Measurements from ENCODE around the gene P2RX7. TPM values are rescaled to one million over a fixed set of nuclear protein-coding genes. Genes with fewer than 3 reads are reported as not detected.
"Not testable (repeated sequence)": the region's sequence is repeated elsewhere in the genome, so short reads cannot be mapped to it uniquely, and the experiment has no call there.

P2RX7 gene
- total RNA-seq, 1 experiment from 2014 or later: 0.17 TPM

DNA sequence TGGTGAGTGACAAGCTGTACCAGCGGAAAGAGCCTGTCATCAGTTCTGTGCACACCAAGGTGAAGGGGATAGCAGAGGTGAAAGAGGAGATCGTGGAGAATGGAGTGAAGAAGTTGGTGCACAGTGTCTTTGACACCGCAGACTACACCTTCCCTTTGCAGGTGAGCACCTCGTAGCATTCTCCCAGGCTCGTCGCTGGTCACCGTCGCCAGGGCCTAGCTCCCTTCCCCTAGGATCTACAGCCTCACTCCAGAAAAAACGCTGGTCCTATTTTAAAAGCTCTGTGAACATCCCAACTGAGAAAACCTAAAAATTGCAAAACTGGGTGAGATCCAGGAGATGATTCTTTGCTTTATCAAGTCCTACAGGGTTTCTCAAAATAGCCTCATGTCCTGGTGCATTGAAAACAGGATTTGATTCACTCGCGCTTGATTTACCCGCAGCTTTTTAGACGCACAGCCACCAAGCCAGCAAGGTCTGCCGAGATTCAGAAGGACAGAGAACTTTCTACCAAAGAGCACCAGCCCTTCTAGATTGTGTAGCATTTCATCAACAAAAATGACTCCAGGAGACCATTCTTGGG lies 22.2 kb downstream of the P2RX7 start:
- CTCF ChIA-PET: interaction anchor here (0.6 to 0.7 kb wide), 2 partner anchors 45 to 150 kb away, joined by 3 to 10 read pairs; no protein-coding TSS in a partner anchor
- POLR2A ChIA-PET (ENCODE audit: low non-redundant PET): no interaction called here
- H3K9me3 ChIP-seq (ENCODE audit: low read depth, low read length, poor library complexity, severe bottlenecking): no peaks in the 10 kb centered on the region
- H3K4me1 ChIP-seq (ENCODE audit: insufficient read depth, low read length, poor library complexity, severe bottlenecking): no peaks in the 10 kb centered on the region
- no peak for TF ChIP-seq EZH2 (IDR thresholded peaks at IDR 0.05; ENCODE audit: borderline replicate concordance, low read depth, low read length, poor library complexity, severe bottlenecking)
- TF ChIP-seq, protein P1, sequence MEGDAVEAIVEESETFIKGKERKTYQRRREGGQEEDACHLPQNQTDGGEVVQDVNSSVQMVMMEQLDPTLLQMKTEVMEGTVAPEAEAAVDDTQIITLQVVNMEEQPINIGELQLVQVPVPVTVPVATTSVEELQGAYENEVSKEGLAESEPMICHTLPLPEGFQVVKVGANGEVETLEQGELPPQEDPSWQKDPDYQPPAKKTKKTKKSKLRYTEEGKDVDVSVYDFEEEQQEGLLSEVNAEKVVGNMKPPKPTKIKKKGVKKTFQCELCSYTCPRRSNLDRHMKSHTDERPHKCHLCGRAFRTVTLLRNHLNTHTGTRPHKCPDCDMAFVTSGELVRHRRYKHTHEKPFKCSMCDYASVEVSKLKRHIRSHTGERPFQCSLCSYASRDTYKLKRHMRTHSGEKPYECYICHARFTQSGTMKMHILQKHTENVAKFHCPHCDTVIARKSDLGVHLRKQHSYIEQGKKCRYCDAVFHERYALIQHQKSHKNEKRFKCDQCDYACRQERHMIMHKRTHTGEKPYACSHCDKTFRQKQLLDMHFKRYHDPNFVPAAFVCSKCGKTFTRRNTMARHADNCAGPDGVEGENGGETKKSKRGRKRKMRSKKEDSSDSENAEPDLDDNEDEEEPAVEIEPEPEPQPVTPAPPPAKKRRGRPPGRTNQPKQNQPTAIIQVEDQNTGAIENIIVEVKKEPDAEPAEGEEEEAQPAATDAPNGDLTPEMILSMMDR (conservative IDR thresholded peaks at IDR 0.05; ENCODE audit: low read depth, low read length): no peak
- DNase-seq (ENCODE audit: low spot score): no peak
- H3K4me3 ChIP-seq (ENCODE audit: low read depth, low read length, poor library complexity, severe bottlenecking): no peak overlapping the region
- H3K27ac ChIP-seq (ENCODE audit: low read depth, low read length, poor library complexity, severe bottlenecking): no peak overlapping the region
- intact Hi-C loops (cut with micrococcal nuclease; ENCODE audit: unreplicated experiment): no loop called here
- no peaks in the 10 kb centered on the region for H3K27me3 ChIP-seq (replicated peaks; ENCODE audit: insufficient read depth, low read depth, low read length, poor library complexity)
- BruUV-seq (replicated peaks): no TSS peak
- H3K36me3 ChIP-seq (ENCODE audit: insufficient read depth, low read length, poor library complexity, severe bottlenecking): no peaks in the 10 kb centered on the region

DNA sequence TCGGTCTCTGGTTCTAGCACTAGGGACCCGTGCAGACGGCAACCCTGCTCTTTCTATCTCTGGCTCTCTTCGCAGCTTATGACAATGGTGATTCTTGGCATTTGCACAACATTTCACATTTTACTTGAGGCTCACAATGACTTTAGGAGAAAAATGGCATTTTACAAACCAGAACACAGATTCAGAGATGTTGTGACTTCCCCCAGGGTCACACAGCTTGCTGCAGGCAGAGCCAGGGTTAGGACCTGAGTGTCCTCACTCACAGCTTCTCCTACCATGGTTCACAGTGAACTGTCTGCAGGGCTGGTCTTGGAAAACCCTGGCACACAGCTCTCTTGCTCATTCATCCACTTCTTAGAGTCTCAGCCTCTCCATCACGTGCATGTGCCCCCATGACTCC lies 23.7 kb downstream of the P2RX7 start:
- H3K27me3 ChIP-seq (replicated peaks; ENCODE audit: insufficient read depth, low read depth, low read length, poor library complexity): no peaks in the 10 kb centered on the region
- ChIA-PET POLR2A (ENCODE audit: low non-redundant PET) (no interaction called here), CTCF (no interaction called here)
- H3K27ac ChIP-seq (ENCODE audit: low read depth, low read length, poor library complexity, severe bottlenecking): no peak overlapping the region
- no peaks in the 10 kb centered on the region for H3K36me3 ChIP-seq (ENCODE audit: insufficient read depth, low read length, poor library complexity, severe bottlenecking)
- DNase-seq (ENCODE audit: low spot score): no peak
- intact Hi-C loops (cut with micrococcal nuclease; ENCODE audit: unreplicated experiment): no loop called here
- no peak overlapping the region for H3K4me3 ChIP-seq (ENCODE audit: low read depth, low read length, poor library complexity, severe bottlenecking)
- TF ChIP-seq EZH2 (IDR thresholded peaks at IDR 0.05; ENCODE audit: borderline replicate concordance, low read depth, low read length, poor library complexity, severe bottlenecking): no peak
- TF ChIP-seq, protein P1 (conservative IDR thresholded peaks at IDR 0.05; ENCODE audit: low read depth, low read length): no peak
- BruUV-seq (replicated peaks): no TSS peak
- no peaks in the 10 kb centered on the region for H3K9me3 ChIP-seq (ENCODE audit: low read depth, low read length, poor library complexity, severe bottlenecking)
- no peaks in the 10 kb centered on the region for H3K4me1 ChIP-seq (ENCODE audit: insufficient read depth, low read length, poor library complexity, severe bottlenecking)

DNA sequence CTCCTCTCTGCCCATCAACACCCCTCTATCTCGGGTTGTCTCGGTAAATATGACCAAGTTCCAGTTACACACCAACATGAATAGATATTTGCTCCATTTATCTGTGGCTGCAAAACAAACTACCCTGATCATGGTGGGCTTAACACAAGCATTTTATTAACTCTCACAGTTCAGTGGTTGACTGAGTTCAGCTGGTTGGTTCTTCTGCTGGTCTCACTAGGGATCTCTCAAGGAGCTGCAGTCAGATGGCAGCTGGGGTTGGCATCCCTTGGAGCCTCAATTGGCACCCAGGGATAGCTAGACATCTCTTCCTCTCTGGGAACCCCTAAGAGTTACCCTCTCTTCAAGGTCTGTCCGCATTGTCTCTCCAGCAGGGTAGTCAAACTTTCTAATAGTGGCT lies 25.4 kb downstream of the P2RX7 start:
- ChIA-PET POLR2A (ENCODE audit: low non-redundant PET) (no interaction called here), CTCF (no interaction called here)
- H3K9me3 ChIP-seq (ENCODE audit: low read depth, low read length, poor library complexity, severe bottlenecking): no peaks in the 10 kb centered on the region
- no peak for DNase-seq (ENCODE audit: low spot score)
- no peaks in the 10 kb centered on the region for H3K4me1 ChIP-seq (ENCODE audit: insufficient read depth, low read length, poor library complexity, severe bottlenecking)
- no peak overlapping the region for H3K27ac ChIP-seq (ENCODE audit: low read depth, low read length, poor library complexity, severe bottlenecking)
- intact Hi-C loops (cut with micrococcal nuclease; ENCODE audit: unreplicated experiment): no loop called here
- H3K36me3 ChIP-seq (ENCODE audit: insufficient read depth, low read length, poor library complexity, severe bottlenecking): no peaks in the 10 kb centered on the region
- no peaks in the 10 kb centered on the region for H3K27me3 ChIP-seq (replicated peaks; ENCODE audit: insufficient read depth, low read depth, low read length, poor library complexity)
- BruUV-seq (replicated peaks): no TSS peak
- TF ChIP-seq, protein P1 (conservative IDR thresholded peaks at IDR 0.05; ENCODE audit: low read depth, low read length): no peak
- no peak for TF ChIP-seq EZH2 (IDR thresholded peaks at IDR 0.05; ENCODE audit: borderline replicate concordance, low read depth, low read length, poor library complexity, severe bottlenecking)
- no peak overlapping the region for H3K4me3 ChIP-seq (ENCODE audit: low read depth, low read length, poor library complexity, severe bottlenecking)

DNA sequence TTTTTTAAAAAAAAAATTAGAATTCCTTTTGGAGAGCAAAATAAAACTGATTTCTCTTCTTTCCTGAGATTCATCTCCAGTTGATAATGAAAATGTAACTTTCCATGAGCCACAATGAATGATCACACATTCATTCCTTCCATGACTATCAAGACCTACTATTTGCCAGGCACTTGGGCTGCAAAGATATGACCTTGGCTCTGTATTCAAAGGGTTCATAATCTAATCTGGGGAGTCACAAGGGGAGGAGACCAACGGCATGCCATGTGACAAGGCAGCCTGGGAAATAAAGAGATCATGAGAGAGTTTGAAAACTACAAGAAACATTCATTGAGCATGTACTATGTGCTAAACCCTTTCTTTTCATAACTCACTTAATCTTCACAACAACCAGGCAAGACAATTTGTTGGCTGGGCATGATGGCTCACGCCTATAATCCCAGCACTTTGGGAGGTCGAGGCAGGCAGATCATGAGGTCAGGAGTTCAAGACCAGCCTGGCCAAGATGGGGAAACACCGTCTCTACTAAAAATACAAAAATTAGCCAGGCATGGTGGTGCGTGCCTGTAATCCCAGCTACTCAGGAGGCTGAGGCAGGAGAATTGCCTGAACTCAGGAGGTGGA lies 26.2 kb downstream of the P2RX7 start:
- DNase-seq (ENCODE audit: low spot score); H3K4me3 ChIP-seq (ENCODE audit: low read depth, low read length, poor library complexity, severe bottlenecking); H3K36me3 ChIP-seq (ENCODE audit: insufficient read depth, low read length, poor library complexity, severe bottlenecking); POLR2A ChIA-PET (ENCODE audit: low non-redundant PET); BruUV-seq (replicated peaks); H3K27ac ChIP-seq (ENCODE audit: low read depth, low read length, poor library complexity, severe bottlenecking); H3K9me3 ChIP-seq (ENCODE audit: low read depth, low read length, poor library complexity, severe bottlenecking); CTCF ChIA-PET; H3K4me1 ChIP-seq (ENCODE audit: insufficient read depth, low read length, poor library complexity, severe bottlenecking); H3K27me3 ChIP-seq (replicated peaks; ENCODE audit: insufficient read depth, low read depth, low read length, poor library complexity); intact Hi-C loops (cut with micrococcal nuclease; ENCODE audit: unreplicated experiment): not testable (repeated sequence)

Measured in A673 (cell line).